Sigmoid colon (tissue), 3 donors: ENCODE results near the gene ABT1.

Experiments
- POLR2A ChIP-seq, 2 donors: fragments of 450-650 bp; IDR thresholded peaks; one replicate each; pipeline ENCODE4 v1.6.1; 2016; ENCODE audit warnings: antibody characterized with exemption in 2 of 2, mild to moderate bottlenecking in 2 of 2, moderate library complexity in 2 of 2
- TF ChIP-seq, protein P1 (sequence below), 4 experiments: fragments of 450-650 bp in 3 of 4; fragments of 200-600 bp in 1 of 4; IDR thresholded peaks; one replicate each; pipeline ENCODE4 v1.5.1; 2016 to 2019; ENCODE audit warnings: antibody characterized with exemption in 4 of 4, mild to moderate bottlenecking in 3 of 4, moderate library complexity in 2 of 4

DNA sequence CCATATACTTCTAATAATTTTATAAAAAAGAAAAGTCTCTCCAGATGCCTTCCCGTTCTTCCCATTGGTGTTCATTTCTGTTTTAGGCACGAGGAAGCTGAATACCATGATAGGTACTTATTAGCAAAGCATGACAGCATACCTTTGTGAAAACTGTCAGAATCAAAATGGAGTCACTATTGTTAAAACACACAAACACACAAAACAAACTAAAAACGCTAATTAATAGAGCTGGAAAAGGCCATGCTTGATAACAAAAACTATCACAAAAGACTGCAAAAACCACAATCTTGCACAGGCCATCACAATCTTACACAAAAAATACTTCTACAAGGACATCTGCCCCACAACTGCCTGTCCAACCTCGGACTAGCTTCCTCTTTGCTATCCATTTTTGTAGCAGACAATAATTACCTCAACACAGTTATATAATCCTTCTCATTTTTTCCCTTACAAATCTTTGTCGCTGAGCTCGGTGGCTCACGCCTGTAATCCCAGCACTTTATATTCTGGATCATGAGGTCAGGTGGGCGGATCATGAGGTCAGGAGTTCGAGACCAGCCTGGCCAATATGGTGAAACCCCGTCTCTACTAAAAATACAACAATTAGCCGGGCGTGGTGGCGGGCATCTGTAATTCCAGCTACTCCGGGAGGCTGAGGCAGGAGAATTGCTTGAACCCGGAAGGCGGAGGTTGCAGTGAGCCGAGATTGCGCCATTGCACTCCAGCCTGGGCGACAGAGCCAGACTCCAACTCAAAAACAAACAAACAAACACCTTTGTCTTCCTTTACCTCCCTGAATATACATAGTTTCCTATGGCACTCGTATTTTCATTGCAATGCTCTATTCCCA lies 3.2 kb upstream of the ABT1 start:
- TF ChIP-seq, protein P1, sequence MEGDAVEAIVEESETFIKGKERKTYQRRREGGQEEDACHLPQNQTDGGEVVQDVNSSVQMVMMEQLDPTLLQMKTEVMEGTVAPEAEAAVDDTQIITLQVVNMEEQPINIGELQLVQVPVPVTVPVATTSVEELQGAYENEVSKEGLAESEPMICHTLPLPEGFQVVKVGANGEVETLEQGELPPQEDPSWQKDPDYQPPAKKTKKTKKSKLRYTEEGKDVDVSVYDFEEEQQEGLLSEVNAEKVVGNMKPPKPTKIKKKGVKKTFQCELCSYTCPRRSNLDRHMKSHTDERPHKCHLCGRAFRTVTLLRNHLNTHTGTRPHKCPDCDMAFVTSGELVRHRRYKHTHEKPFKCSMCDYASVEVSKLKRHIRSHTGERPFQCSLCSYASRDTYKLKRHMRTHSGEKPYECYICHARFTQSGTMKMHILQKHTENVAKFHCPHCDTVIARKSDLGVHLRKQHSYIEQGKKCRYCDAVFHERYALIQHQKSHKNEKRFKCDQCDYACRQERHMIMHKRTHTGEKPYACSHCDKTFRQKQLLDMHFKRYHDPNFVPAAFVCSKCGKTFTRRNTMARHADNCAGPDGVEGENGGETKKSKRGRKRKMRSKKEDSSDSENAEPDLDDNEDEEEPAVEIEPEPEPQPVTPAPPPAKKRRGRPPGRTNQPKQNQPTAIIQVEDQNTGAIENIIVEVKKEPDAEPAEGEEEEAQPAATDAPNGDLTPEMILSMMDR (IDR thresholded peaks at IDR 0.05) = no peak
- no peak for TF ChIP-seq POLR2A (IDR thresholded peaks at IDR 0.05)
